Mesothelial cell of epicardium (in vitro differentiated cells): ENCODE data around the gene NOS1AP. TPM values are rescaled to one million over a fixed set of nuclear protein-coding genes. Genes with fewer than 3 reads are reported as not detected.
"Not testable (repeated sequence)": the region's sequence is repeated elsewhere in the genome, so short reads cannot be mapped to it uniquely, and the experiment has no call there.

Source experiments
- DNase-seq, 2 experiments: peaks; one replicate each; pipeline ENCODE4 v3.0.0; 2021; ENCODE audit warnings: low spot score in 2 of 2; ENCODE audit not compliant: unreplicated experiment in 2 of 2
- H3K27ac Mint-ChIP-seq: 2 replicates; pipeline ENCODE4 v1.8.0; 2021; ENCODE audit warnings: mixed read lengths
- H3K27me3 Mint-ChIP-seq: 2 replicates; pipeline ENCODE4 v1.8.0; 2021; ENCODE audit warnings: low read depth, mixed read lengths
- H3K36me3 Mint-ChIP-seq: 2 replicates; pipeline ENCODE4 v1.8.0; 2021; ENCODE audit warnings: mixed read lengths
- H3K4me1 Mint-ChIP-seq: 2 replicates; pipeline ENCODE4 v1.8.0; 2021; ENCODE audit warnings: mixed read lengths
- H3K4me3 Mint-ChIP-seq: 2 replicates; pipeline ENCODE4 v1.8.0; 2021; ENCODE audit warnings: mild to moderate bottlenecking, moderate library complexity, mixed read lengths
- H3K9me3 Mint-ChIP-seq: 2 replicates; pipeline ENCODE4 v1.8.0; 2021; ENCODE audit warnings: mixed read lengths
- total RNA-seq: library from RNA; stranded (reverse); gene quantifications from 3 replicates; pipeline ENCODE4 v1.2.1, GENCODE V29; 2021
- TF ChIP-seq, protein P1 (sequence below): fragments of 200-600 bp; sonication (generic); IDR thresholded peaks from one replicate; pipeline ENCODE4 v1.5.0; 2021; ENCODE audit warnings: antibody characterized with exemption; ENCODE audit not compliant: unreplicated experiment

The NOS1AP gene
- total RNA-seq, 1 donor from 2014 or later, result 4.4 TPM

DNA sequence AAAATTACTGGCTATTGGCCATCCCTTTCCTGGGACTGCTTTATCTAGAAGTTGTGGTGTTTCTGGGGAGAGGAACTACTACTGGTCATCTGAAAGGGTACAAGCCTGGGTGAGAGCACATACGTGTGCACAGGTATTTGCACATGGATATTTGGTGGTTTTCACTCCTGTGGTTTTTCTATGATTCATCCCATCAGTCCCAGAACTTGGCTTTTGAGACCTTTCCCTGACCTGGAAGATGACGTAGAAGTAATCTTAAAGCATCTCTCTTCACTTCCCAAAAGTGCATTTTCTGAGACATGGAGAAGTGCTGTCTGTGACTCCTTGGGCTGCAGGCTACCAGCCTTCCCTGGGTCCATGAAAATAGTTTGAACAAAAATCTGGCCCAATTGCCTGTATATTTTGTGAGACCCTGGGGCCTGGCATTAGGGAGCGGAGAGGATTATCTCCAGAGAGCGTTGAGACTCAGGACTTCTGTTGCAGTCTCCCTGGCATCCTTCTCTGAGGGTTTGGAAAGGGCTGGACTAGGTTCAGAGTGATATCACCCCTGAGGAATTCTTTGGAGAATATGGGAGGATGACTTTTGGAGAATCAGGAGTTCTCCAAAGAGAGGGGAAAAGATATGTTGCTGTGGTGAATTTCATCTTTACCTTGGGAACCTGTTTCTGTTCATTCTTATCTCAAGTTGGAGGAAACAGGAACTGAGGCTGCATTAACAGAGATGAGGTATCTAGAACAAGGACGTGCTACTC lies 130.8 kb downstream of the NOS1AP start:
- DNase-seq, result no peak
- Mint-ChIP-seq H3K4me3 (no peak overlapping the region), H3K27ac (no peak overlapping the region), H3K9me3 (peaks cover 8% of the 10 kb centered on the region), H3K36me3 (no peaks in the 10 kb centered on the region), H3K4me1 (no peaks in the 10 kb centered on the region), H3K27me3 (no peaks in the 10 kb centered on the region)
- TF ChIP-seq, protein P1, sequence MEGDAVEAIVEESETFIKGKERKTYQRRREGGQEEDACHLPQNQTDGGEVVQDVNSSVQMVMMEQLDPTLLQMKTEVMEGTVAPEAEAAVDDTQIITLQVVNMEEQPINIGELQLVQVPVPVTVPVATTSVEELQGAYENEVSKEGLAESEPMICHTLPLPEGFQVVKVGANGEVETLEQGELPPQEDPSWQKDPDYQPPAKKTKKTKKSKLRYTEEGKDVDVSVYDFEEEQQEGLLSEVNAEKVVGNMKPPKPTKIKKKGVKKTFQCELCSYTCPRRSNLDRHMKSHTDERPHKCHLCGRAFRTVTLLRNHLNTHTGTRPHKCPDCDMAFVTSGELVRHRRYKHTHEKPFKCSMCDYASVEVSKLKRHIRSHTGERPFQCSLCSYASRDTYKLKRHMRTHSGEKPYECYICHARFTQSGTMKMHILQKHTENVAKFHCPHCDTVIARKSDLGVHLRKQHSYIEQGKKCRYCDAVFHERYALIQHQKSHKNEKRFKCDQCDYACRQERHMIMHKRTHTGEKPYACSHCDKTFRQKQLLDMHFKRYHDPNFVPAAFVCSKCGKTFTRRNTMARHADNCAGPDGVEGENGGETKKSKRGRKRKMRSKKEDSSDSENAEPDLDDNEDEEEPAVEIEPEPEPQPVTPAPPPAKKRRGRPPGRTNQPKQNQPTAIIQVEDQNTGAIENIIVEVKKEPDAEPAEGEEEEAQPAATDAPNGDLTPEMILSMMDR, result no peak

DNA sequence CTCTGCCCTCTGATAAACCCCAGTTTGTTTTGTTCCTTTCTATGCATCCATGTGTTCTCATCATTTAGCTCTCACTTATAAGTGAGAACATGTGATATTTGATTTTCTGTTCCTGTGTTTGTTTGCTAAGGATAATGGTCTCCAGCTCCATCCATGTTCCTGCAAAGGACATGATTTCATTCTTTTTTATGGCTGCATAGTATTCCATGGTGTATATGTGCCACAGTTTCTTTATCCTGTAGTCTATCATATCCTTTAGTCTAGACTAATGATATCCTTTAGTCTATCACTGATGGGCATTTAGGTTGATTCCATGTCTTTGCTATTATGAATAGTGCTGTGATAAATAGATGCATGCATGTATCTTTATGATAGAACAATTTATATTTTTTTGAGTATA lies 131.6 kb downstream of the NOS1AP start:
- not testable (repeated sequence) for DNase-seq, H3K27me3 Mint-ChIP-seq, H3K36me3 Mint-ChIP-seq, H3K27ac Mint-ChIP-seq, H3K4me1 Mint-ChIP-seq, H3K4me3 Mint-ChIP-seq, H3K9me3 Mint-ChIP-seq

DNA sequence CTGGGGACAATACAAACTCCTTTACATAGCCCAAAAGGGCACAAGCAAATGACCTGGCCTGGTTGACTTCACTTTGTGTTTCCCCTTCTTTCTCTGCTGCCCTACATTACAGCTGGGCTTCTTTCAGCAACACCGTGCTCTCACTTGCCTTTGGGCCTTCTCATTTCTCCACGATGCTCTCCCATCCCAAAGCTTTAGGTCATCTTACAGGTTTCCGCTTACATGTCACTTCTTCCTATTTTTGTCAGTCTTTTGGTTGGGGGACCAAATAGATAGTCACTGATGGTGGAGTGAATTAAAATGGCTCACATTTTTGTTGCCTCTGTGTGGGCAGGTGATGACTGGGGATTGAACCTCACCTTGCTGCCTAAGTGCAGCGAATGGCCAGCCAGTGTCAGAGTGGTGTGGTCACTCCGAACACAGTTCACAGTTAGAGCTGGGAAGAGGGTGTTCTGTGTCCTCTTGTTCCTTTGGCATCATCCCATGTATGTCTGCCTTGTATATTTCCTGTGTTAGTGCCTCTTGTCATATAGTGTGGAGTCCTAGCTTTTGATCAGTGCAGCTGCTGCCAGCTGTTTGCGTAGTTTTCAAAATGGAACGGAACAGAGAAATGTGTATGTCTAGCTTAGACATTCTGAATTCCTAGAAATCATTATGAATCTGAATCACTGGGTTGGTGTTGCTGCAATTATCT lies 134.8 kb downstream of the NOS1AP start:
- TF ChIP-seq, protein P1, result no peak
- no peak for DNase-seq

DNA sequence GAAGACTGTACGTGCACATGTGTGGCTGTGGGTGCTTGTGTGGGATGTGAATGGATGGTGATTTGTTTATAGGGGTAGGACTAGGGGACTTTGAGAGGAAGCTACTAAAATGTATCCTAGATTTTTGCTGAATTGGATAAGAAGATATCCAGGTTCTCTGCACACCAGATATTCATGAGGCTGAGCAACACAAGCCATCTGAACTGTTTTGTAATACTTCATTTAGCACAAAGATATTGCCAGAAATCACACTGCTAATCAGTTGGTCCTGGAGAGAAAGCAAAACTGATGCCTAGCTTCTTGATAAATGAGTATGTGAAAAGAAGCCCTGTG lies 135.3 kb downstream of the NOS1AP start:
- H3K36me3 Mint-ChIP-seq, result no peaks in the 10 kb centered on the region
- DNase-seq, result no peak
- H3K9me3 Mint-ChIP-seq, result peaks cover 8% of the 10 kb centered on the region
- no peak overlapping the region for H3K27ac Mint-ChIP-seq
- TF ChIP-seq, protein P1, result no peak
- H3K27me3 Mint-ChIP-seq, result no peaks in the 10 kb centered on the region
- peaks cover 10% of the 10 kb centered on the region for H3K4me1 Mint-ChIP-seq
- H3K4me3 Mint-ChIP-seq, result no peak overlapping the region

More for the DNA sequence above, 134.8 kb downstream of the NOS1AP start:
- Mint-ChIP-seq H3K4me3 (no peak overlapping the region), H3K27ac (no peak overlapping the region), H3K9me3 (peaks cover 8% of the 10 kb centered on the region), H3K4me1 (peaks cover 10% of the 10 kb centered on the region), H3K36me3 (no peaks in the 10 kb centered on the region), H3K27me3 (no peaks in the 10 kb centered on the region)

DNA sequence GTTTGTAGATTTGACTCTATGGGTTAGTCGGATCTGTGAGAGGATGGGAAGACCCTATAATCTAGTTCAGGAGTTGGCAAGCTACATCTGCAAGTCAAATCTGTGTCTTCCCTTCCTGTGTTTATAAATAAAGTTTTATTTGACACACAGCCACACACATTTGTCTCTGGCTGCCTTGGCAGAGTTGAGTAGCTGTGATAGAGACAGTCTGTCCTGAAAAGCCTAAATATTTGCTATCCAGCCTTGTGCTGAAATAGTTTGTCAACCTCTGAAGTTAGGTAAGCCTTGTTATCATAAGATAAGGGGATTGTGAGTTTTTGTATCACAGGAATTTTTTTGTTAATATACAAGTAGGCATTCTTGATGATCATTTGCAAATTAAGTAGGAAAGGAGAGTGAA lies 136.8 kb downstream of the NOS1AP start:
- TF ChIP-seq, protein P1, result no peak
- peaks cover 5% of the 10 kb centered on the region for H3K9me3 Mint-ChIP-seq
- H3K4me3 Mint-ChIP-seq, result no peak overlapping the region
- no peak overlapping the region for H3K27ac Mint-ChIP-seq
- DNase-seq, result no peak
- H3K36me3 Mint-ChIP-seq, result no peaks in the 10 kb centered on the region
- H3K27me3 Mint-ChIP-seq, result no peaks in the 10 kb centered on the region
- H3K4me1 Mint-ChIP-seq, result peaks cover 10% of the 10 kb centered on the region

DNA sequence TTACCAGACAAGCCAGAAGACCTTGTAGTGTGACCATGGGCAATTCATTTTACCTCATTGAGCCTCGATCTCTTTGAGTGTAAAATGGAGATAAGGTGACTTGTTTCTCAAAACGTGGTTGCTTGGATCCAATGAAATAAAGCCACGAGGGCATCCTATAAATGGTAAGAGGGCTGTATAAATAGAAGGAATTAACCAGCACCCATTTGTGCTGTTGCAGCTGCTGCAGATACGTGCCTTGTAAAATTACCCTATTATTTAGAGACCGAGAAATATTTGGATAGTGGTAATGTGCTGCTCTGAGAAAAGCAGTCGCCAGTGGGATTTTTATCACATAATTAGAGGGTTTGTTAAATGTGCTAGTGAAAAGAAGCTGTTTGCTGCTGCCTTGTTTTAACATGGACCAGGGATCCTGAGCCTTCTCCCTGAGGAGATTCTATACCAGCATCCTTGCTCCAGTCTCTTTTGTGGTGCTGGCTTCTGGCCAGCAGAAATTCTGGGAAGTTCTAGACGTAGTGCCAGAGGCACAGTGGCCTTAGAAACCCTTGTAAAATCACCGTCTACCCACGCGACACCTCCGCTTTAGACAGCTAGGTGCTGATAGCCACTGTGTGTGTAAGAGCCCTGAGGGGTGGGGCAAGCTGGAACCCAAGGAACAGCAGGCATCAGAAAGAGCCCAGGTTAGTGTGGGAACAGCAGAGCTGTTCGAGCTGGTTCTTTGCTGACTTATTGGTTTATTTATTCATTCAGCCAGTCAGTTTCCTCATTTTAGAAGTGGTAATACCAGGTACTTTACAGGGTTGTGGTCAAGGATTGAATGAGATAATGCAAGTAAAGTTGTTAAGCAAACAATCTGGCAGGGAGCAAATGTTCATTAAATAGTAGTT lies 137.5 kb downstream of the NOS1AP start:
- TF ChIP-seq, protein P1, result no peak
- H3K4me1 Mint-ChIP-seq, result peaks cover 15% of the 10 kb centered on the region
- DNase-seq, result no peak

More for the DNA sequence above, 137.5 kb downstream of the NOS1AP start:
- Mint-ChIP-seq H3K27ac (no peak overlapping the region), H3K9me3 (no peaks in the 10 kb centered on the region), H3K4me3 (no peak overlapping the region), H3K27me3 (no peaks in the 10 kb centered on the region), H3K36me3 (no peaks in the 10 kb centered on the region)
